HepG2 (cell line): Measurements from ENCODE around the gene ANXA9. TPM values are rescaled to one million over a fixed set of nuclear protein-coding genes. Genes with fewer than 3 reads are reported as not detected.

ENCODE experiments used
- CREM ChIP-seq, 2 experiments: sonication (generic) in 1 of 2; formaldehyde crosslinking in 1 of 2; IDR thresholded peaks; 2 replicates each; pipeline versions ENCODE4 v1.4.0 to v1.6.1; 2016 to 2020; ENCODE audit warnings: antibody characterized with exemption in 1 of 2, mild to moderate bottlenecking in 1 of 2, missing genetic modification reagents in 1 of 2
- EP300 ChIP-seq, 3 experiments: sonication (generic) in 1 of 3; formaldehyde crosslinking in 1 of 3; IDR thresholded peaks; 2 replicates each; pipeline versions ENCODE4 v1.5.1 to v1.6.1; 2011 to 2020; ENCODE audit warnings: low read depth in 2 of 3, low read length in 2 of 3, borderline replicate concordance in 1 of 3, improper control_type of control experiment in 1 of 3, mild to moderate bottlenecking in 1 of 3, missing genetic modification reagents in 1 of 3, moderate library complexity in 1 of 3
- HES4 ChIP-seq: sonication (generic); formaldehyde crosslinking; IDR thresholded peaks from 2 replicates; pipeline ENCODE4 v1.9.0; 2021; ENCODE audit warnings: mild to moderate bottlenecking, missing genetic modification reagents, borderline replicate concordance
- JUN ChIP-seq: sonication (generic); formaldehyde crosslinking; IDR thresholded peaks from 2 replicates; pipeline ENCODE4 v1.4.0; 2020; ENCODE audit warnings: mild to moderate bottlenecking, missing genetic modification reagents
- MTA3 ChIP-seq: sonication (generic); formaldehyde crosslinking; IDR thresholded peaks from 2 replicates; pipeline ENCODE4 v1.4.0; 2020; ENCODE audit warnings: missing genetic modification reagents
- SAP130 ChIP-seq: IDR thresholded peaks from 2 replicates; pipeline ENCODE4 v1.6.1; 2016; ENCODE audit warnings: low read depth
- ZEB1 ChIP-seq: IDR thresholded peaks from 2 replicates; pipeline ENCODE4 v1.6.1; 2012; ENCODE audit warnings: mild to moderate bottlenecking, low read depth, inconsistent platforms; ENCODE audit not compliant: insufficient replicate concordance
- ZNF3 ChIP-seq: IDR thresholded peaks from 2 replicates; pipeline ENCODE4 v1.7.0; 2017; ENCODE audit warnings: inconsistent platforms
- ZNF326 ChIP-seq: sonication (generic); formaldehyde crosslinking; IDR thresholded peaks from 2 replicates; pipeline ENCODE4 v1.4.0; 2020; ENCODE audit warnings: missing genetic modification reagents, borderline replicate concordance
- ZNF678 ChIP-seq: sonication (generic); formaldehyde crosslinking; IDR thresholded peaks from 2 replicates; pipeline ENCODE4 v1.4.0; 2020; ENCODE audit warnings: mild to moderate bottlenecking, missing genetic modification reagents
- polyA plus RNA-seq, 8 experiments: library from polyadenylated mRNA; depleted of rRNA in 3 of 8; stranded (reverse) in 7 of 8; unstranded in 1 of 8; fragments of >200 nt; fragmentation: Illumina TruSeq in 4 of 8; extraction: Trizol in 4 of 8; gene quantifications; 2 replicates each; pipeline versions ENCODE4 v1.2.1 to v1.2.3, GENCODE V29; 2011 to 2016; ENCODE audit warnings: low read depth in 4 of 8, missing spikeins in 1 of 8, mixed read lengths in 1 of 8; ENCODE audit not compliant: insufficient read depth in 1 of 8
- total RNA-seq, 5 experiments: library from RNA; depleted of rRNA; stranded (reverse); fragments of >200 nt; fragmentation: Illumina TruSeq; extraction: Trizol; gene quantifications; 2 replicates each; pipeline ENCODE4 v1.2.3, GENCODE V29; 2016; ENCODE audit warnings: low read depth in 1 of 5
- TF ChIP-seq, protein P1 (sequence below): sonication (generic); formaldehyde crosslinking; IDR thresholded peaks from 2 replicates; pipeline ENCODE4 v1.5.0; 2020; ENCODE audit warnings: mild to moderate bottlenecking, missing genetic modification reagents, moderate library complexity
- TF ChIP-seq, protein P2 (sequence below): sonication (generic); formaldehyde crosslinking; IDR thresholded peaks from 2 replicates; pipeline ENCODE4 v1.5.1; 2020; ENCODE audit warnings: mild to moderate bottlenecking, missing genetic modification reagents, moderate library complexity
- TF ChIP-seq, protein P3 (sequence below): fragments of 450-650 bp; IDR thresholded peaks from 2 replicates; pipeline ENCODE4 v1.6.1; 2016
- TF ChIP-seq, protein P4 (sequence below): sonication (generic); formaldehyde crosslinking; IDR thresholded peaks from 2 replicates; pipeline ENCODE4 v1.8.1; 2023; ENCODE audit warnings: mild to moderate bottlenecking, missing genetic modification reagents
- TF ChIP-seq, protein P5 (sequence below): IDR thresholded peaks from 2 replicates; pipeline ENCODE4 v1.6.1; 2016; ENCODE audit warnings: low read depth, control low read depth
- TF ChIP-seq, protein P6 (sequence below): sonication (generic); formaldehyde crosslinking; IDR thresholded peaks from 2 replicates; pipeline ENCODE4 v1.5.0; 2020; ENCODE audit warnings: mild to moderate bottlenecking, missing genetic modification reagents

The ANXA9 gene
- total and polyA plus RNA-seq, 2 of the 13 experiments (the other 11 are each of a cell fraction or from before 2014, with no cell fraction given): 13.3 to 23.9 TPM

DNA sequence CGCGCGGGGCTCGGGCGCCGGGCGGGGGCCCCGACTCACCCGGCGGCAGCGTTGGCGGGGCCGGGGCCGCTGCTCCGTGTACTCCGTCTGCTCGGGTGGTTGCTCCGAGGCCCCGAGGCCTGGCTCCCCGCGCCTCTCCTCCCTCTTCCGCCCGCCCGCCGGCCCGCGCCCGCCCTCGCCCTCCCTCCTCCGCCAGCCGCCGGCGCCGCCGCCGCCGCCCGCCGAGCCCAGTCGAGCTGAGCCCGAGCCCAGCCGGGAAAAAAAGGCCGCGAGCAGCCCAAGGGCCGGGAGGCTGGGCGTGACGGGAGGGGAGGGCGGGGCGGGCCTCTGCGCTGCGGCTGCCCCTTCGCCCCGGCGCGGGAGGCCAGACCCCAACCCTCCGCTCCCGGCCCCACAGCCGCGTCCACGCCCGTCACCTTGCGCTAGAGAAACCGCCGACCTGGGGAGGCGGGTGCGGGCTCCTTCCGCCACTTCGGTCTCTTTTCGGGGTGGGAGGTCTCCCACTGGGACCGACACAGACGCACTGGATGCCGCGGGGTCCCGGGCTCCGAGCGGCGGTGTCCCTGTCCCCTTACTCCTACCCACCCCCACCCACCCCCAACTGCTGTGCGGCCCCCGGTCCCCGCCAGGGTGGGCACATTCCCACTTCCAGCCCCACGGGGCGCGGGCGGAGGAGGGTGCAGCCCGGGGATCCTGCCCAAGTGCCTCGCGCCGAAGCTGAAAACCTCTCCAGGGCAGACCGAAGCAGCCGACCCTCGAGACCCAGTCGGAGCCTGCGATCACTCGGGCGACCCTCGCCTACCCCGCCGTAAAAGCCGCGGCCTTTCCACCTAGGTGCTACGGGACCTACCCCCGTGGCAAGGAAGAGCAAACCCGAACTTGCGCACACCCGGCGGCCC, 7.3 kb upstream of the ANXA9 start, which contains the start of gene CERS2 (continued):
- TF ChIP-seq, protein P1, sequence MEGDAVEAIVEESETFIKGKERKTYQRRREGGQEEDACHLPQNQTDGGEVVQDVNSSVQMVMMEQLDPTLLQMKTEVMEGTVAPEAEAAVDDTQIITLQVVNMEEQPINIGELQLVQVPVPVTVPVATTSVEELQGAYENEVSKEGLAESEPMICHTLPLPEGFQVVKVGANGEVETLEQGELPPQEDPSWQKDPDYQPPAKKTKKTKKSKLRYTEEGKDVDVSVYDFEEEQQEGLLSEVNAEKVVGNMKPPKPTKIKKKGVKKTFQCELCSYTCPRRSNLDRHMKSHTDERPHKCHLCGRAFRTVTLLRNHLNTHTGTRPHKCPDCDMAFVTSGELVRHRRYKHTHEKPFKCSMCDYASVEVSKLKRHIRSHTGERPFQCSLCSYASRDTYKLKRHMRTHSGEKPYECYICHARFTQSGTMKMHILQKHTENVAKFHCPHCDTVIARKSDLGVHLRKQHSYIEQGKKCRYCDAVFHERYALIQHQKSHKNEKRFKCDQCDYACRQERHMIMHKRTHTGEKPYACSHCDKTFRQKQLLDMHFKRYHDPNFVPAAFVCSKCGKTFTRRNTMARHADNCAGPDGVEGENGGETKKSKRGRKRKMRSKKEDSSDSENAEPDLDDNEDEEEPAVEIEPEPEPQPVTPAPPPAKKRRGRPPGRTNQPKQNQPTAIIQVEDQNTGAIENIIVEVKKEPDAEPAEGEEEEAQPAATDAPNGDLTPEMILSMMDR (CRISPR knock-in tag): no peak; the same call in 1 of the 2 replicates
- TF ChIP-seq ZNF678 (CRISPR knock-in tag) (no peak), ZEB1 (no peak), ZNF3 (CRISPR knock-in tag) (no peak), ZNF326 (CRISPR knock-in tag) (no peak), CREM (IDR thresholded peaks at IDR 0.05) (no peak), CREM (CRISPR knock-in tag; IDR thresholded peaks at IDR 0.05) (no peak), JUN (CRISPR knock-in tag) (no peak), HES4 (0 out of 2 replicates have a peak, but pooled peaks have one; percentile 17), MTA3 (CRISPR knock-in tag) (no peak), SAP130 (CRISPR knock-in tag) (peak; percentile 71), EP300 (IDR thresholded peaks at IDR 0.05; ENCODE audit: low read depth in 2 of 2, low read length in 2 of 2) (no peak), EP300 (CRISPR knock-in tag; IDR thresholded peaks at IDR 0.05; ENCODE audit: borderline replicate concordance) (0 out of 2 replicates have a peak, but pooled peaks have one; percentile 21)
- TF ChIP-seq, protein P2, sequence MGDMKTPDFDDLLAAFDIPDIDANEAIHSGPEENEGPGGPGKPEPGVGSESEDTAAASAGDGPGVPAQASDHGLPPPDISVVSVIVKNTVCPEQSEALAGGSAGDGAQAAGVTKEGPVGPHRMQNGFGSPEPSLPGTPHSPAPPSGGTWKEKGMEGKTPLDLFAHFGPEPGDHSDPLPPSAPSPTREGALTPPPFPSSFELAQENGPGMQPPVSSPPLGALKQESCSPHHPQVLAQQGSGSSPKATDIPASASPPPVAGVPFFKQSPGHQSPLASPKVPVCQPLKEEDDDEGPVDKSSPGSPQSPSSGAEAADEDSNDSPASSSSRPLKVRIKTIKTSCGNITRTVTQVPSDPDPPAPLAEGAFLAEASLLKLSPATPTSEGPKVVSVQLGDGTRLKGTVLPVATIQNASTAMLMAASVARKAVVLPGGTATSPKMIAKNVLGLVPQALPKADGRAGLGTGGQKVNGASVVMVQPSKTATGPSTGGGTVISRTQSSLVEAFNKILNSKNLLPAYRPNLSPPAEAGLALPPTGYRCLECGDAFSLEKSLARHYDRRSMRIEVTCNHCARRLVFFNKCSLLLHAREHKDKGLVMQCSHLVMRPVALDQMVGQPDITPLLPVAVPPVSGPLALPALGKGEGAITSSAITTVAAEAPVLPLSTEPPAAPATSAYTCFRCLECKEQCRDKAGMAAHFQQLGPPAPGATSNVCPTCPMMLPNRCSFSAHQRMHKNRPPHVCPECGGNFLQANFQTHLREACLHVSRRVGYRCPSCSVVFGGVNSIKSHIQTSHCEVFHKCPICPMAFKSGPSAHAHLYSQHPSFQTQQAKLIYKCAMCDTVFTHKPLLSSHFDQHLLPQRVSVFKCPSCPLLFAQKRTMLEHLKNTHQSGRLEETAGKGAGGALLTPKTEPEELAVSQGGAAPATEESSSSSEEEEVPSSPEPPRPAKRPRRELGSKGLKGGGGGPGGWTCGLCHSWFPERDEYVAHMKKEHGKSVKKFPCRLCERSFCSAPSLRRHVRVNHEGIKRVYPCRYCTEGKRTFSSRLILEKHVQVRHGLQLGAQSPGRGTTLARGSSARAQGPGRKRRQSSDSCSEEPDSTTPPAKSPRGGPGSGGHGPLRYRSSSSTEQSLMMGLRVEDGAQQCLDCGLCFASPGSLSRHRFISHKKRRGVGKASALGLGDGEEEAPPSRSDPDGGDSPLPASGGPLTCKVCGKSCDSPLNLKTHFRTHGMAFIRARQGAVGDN: peak; percentile 57
- TF ChIP-seq, protein P3, sequence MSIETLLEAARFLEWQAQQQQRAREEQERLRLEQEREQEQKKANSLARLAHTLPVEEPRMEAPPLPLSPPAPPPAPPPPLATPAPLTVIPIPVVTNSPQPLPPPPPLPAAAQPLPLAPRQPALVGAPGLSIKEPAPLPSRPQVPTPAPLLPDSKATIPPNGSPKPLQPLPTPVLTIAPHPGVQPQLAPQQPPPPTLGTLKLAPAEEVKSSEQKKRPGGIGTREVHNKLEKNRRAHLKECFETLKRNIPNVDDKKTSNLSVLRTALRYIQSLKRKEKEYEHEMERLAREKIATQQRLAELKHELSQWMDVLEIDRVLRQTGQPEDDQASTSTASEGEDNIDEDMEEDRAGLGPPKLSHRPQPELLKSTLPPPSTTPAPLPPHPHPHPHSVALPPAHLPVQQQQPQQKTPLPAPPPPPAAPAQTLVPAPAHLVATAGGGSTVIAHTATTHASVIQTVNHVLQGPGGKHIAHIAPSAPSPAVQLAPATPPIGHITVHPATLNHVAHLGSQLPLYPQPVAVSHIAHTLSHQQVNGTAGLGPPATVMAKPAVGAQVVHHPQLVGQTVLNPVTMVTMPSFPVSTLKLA: no peak
- TF ChIP-seq, protein P4, sequence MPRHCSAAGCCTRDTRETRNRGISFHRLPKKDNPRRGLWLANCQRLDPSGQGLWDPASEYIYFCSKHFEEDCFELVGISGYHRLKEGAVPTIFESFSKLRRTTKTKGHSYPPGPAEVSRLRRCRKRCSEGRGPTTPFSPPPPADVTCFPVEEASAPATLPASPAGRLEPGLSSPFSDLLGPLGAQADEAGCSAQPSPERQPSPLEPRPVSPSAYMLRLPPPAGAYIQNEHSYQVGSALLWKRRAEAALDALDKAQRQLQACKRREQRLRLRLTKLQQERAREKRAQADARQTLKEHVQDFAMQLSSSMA: no peak
- TF ChIP-seq, protein P5, sequence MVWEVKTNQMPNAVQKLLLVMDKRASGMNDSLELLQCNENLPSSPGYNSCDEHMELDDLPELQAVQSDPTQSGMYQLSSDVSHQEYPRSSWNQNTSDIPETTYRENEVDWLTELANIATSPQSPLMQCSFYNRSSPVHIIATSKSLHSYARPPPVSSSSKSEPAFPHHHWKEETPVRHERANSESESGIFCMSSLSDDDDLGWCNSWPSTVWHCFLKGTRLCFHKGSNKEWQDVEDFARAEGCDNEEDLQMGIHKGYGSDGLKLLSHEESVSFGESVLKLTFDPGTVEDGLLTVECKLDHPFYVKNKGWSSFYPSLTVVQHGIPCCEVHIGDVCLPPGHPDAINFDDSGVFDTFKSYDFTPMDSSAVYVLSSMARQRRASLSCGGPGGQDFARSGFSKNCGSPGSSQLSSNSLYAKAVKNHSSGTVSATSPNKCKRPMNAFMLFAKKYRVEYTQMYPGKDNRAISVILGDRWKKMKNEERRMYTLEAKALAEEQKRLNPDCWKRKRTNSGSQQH (CRISPR knock-in tag): no peak
- TF ChIP-seq, protein P6, sequence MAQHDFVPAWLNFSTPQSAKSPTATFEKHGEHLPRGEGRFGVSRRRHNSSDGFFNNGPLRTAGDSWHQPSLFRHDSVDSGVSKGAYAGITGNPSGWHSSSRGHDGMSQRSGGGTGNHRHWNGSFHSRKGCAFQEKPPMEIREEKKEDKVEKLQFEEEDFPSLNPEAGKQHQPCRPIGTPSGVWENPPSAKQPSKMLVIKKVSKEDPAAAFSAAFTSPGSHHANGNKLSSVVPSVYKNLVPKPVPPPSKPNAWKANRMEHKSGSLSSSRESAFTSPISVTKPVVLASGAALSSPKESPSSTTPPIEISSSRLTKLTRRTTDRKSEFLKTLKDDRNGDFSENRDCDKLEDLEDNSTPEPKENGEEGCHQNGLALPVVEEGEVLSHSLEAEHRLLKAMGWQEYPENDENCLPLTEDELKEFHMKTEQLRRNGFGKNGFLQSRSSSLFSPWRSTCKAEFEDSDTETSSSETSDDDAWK (CRISPR knock-in tag): no peak
